HL-60/S4 (cell line): Measurements from ENCODE around the gene CRAT.

Source experiments
- in situ Hi-C: fragments of 300-500 bp; cut with MboI; formaldehyde crosslinking; loops from 2 replicates; pipeline ENCODE4 v1.14.3; 2022; ENCODE audit warnings: low sequenced_read_pairs

Gene CRAT

GRCh38 chr9:129093602-129094386 lies 16.8 kb downstream of the CRAT start:
- in situ Hi-C loops: no loop called here

GRCh38 chr9:129089246-129089645 lies 21.3 kb downstream of the CRAT start:
- in situ Hi-C loops: no loop called here

GRCh38 chr9:129084087-129084486 lies 26.5 kb downstream of the CRAT start:
- in situ Hi-C loops: no loop called here

- in situ Hi-C loops: no loop called here
These were observed 29.1 kb downstream of the CRAT start for GRCh38 chr9:129081388-129081904.

- in situ Hi-C loops: no loop called here
These were observed 29.8 kb downstream of the CRAT start, which contains the start of gene DOLPP1 for GRCh38 chr9:129080601-129081387. DOLPP1 (plus strand) TSS chr9:129081111; CDS start chr9:129081132, 21 bp downstream.

GRCh38 chr9:129080298-129080600 lies 30.3 kb downstream of the CRAT start:
- in situ Hi-C loops: no loop called here

- in situ Hi-C loops: no loop called here
These were observed 30.8 kb downstream of the CRAT start for GRCh38 chr9:129079829-129080228.

- in situ Hi-C loops: no loop called here
These were observed 31.7 kb downstream of the CRAT start for GRCh38 chr9:129078691-129079503.

GRCh38 chr9:129077236-129077635 lies 33.4 kb downstream of the CRAT start:
- in situ Hi-C loops: no loop called here

GRCh38 chr9:129076640-129077037 lies 34.0 kb downstream of the CRAT start:
- in situ Hi-C loops: no loop called here

GRCh38 chr9:129075996-129076639 lies 34.5 kb downstream of the CRAT start:
- in situ Hi-C loops: no loop called here

- in situ Hi-C loops: no loop called here
These were observed 36.5 kb downstream of the CRAT start for GRCh38 chr9:129074106-129074505.

GRCh38 chr9:129073404-129073803 lies 37.2 kb downstream of the CRAT start:
- in situ Hi-C loops: no loop called here

- in situ Hi-C loops: no loop called here
These were observed 38.4 kb downstream of the CRAT start for GRCh38 chr9:129072171-129072570.

GRCh38 chr9:129071526-129072126 lies 39.0 kb downstream of the CRAT start:
- in situ Hi-C loops: no loop called here

- in situ Hi-C loops: no loop called here
These were observed 39.7 kb downstream of the CRAT start for GRCh38 chr9:129070696-129071525.

GRCh38 chr9:129069862-129070641 lies 40.5 kb downstream of the CRAT start:
- in situ Hi-C loops: no loop called here

- in situ Hi-C loops: no loop called here
These were observed 41.4 kb downstream of the CRAT start for GRCh38 chr9:129068990-129069861.
